GM19372 (cell line): Measurements from ENCODE around the gene SF3B4.

Source experiments
- ATAC-seq: cut with Tn5 transposase; IDR thresholded peaks from one replicate; pipeline ENCODE4 v1.9.1; 2021; ENCODE audit warnings: mild to moderate bottlenecking, low read depth, moderate library complexity; ENCODE audit not compliant: unreplicated experiment

The SF3B4 gene

DNA sequence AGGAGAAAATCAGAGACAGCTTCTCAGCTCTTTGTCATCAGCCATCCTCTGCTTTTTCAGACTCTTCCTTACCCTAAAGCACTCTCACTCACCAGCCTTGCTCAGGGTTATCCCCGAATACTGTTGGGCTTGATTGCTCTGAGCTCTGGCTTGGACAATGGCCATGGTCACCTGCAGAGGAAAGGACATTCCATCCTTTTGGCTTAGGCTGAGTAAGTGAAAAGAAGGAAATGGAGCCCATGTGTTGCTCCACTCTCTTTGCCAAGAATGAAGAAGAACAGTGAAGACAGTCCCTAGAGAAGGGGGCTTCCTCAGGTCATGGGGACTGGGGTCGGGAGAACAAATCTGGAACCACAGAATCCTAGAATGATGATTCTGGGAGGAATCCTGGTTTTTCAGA lies 6.8 kb upstream of the SF3B4 start:
- no peak for ATAC-seq

GRCh38 chr1:149933208-149933607 lies 5.6 kb upstream of the SF3B4 start:
- no peak for ATAC-seq

GRCh38 chr1:149932474-149932873 lies 4.9 kb upstream of the SF3B4 start:
- no peak for ATAC-seq

DNA sequence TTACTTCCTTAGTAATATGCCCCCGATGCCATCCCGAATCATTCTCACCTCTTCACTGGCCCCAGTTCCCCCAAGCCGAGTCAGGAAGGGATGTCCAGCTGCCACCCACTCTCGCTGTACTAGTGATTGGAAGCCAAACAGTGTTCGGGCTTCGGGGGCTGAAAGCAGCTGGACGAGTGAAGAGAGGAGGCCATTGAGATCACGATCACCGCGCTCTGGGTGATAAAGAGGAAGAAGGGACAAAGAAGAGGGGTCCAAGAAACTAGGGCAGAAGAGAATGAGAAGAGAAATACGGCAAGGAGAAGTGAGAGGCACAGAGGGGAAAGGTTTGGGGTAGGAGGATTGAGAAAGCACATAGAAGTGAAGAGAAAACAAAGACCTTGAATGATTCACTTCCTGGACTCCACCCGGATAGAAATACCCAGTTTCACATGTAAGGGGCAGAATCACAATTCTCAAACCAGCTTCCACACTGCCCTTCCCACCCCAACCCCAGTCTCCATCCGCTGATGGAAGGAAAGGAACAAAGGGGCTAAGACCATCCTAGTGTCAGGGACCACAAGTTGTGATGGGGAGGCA lies 3.7 kb upstream of the SF3B4 start:
- no peak for ATAC-seq

GRCh38 chr1:149929856-149930255 lies 2.3 kb upstream of the SF3B4 start:
- no peak for ATAC-seq

DNA sequence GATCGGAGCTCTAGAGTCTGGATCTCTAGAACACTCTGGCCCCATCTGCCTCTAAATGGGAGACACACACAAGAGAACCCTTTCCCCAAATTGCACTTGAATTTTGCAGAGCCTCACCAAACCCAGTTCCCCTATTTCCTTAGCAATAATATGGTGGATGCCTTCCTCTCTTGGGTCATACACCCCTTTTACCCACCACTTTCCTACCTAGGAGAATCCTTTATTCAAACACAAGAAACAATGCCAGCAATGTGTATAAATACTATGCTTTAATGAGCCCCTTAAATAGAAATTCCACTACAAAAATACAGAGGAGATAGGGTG lies 760 bp upstream of the SF3B4 start:
- no peak for ATAC-seq

GRCh38 chr1:149927056-149927562 lies 494 bp downstream of the SF3B4 start:
- no peak for ATAC-seq

DNA sequence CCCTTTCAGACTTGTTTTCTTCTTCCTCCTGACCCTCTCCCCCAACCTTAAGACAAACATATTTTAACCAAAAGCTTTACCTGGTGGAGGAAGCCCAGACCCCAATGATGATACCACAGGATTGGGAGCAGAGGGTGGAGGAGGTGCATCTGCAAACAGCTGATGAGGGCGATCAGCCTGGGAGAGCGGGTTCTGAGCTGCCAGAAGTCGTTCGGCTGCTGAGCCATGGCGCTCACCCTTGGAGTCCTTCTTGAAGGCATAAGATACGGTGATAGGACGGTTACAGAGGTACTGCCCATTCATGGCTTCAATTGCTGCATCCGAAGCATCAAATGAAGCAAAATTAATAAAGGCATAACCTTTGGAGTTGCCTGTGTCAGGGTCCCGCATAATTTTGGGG lies 1.3 kb downstream of the SF3B4 start:
- ATAC-seq: no peak

- ATAC-seq: no peak
Measured at GRCh38 chr1:149925751-149926150, 1.9 kb downstream of the SF3B4 start.

DNA sequence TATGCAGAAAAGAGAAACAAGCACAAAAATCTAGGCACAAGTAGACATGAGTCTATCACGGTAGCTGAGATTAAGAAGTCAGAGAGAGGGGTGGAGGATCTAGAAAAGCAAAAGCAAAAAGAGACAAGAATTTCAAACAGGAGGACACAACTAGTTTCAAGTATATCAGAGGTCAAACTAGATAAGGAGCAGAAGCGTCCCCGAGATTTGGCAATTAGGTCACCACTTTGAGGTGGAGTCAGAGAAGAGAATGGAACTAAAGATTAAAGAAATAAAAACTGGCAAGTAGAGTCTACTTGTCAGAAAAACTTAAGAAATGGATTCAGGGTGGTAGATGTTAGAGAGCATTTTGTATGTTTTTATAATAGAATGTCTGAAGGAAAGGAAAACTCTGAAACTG lies 2.3 kb downstream of the SF3B4 start:
- ATAC-seq: no peak

- no peak for ATAC-seq
Measured at GRCh38 chr1:149923626-149924025, 4.0 kb downstream of the SF3B4 start.

DNA sequence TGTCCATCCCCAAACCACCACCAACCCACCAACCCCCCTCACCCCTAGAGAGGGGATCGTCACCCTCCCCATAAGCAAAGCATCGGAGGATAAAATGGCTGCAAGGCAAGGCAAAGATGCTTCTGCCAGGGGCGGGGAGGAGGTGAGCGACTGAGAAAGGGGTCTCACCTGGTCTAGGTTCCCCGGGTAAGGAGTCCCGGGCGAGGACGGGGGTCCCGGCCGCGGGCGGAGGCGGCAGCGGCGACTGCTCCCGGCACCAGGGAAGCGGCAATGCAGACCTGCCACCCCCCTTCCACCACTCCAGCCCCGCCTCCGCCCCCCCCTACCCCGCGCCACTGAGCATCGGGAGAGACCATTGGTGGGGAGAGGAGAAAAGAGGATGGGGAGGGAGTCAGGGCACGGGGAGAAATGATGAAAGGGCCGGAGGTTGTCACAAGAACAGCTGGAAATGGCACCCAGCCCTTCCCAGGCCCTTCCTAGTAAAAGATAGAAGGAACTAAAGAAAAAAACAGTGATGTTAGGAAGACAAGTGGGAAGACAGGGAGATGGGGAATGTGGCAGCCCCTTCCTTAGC lies 9.9 kb downstream of the SF3B4 start, which contains the start of gene SV2A:
SV2A (minus strand) TSS at position 274 of the 574 bp plus-strand sequence. CDS start 4,004 bp downstream, outside the sequence.
- ATAC-seq: no peak

GRCh38 chr1:149916898-149917252 lies 10.7 kb downstream of the SF3B4 start:
- no peak for ATAC-seq

DNA sequence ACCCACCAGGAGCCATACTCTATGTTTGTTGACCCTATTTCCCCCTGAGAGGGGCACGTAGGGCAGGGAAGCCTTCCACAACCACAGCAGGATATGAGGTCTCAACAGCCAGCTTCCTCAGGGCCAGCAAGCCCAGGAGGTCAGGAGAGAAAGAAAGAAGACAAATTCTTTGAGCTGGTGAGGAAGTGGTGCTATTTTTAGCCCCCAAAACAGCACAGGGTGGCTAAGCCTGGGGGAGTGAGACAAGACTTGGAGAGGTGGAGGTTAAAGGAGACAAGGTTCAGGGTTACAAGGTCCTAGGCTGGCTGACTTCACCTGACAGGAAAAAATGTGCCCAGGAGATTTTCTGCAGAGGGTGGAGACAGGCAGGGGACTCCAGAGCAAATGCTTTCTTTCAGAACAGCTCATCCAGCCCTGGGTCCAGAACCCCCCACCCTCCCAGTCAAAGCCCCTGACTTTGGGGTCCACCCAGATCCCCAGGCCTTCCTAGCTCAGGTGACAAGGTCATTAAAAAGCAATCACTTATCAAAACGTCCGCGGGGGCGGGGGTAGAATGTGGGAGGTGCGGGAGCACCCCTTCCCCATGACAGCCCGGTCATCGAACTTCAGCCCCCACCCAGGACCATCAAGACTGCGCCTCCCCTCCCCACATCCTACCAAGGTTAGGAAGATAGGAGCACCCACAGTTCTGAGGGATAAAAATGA lies 11.3 kb downstream of the SF3B4 start:
- no peak for ATAC-seq

DNA sequence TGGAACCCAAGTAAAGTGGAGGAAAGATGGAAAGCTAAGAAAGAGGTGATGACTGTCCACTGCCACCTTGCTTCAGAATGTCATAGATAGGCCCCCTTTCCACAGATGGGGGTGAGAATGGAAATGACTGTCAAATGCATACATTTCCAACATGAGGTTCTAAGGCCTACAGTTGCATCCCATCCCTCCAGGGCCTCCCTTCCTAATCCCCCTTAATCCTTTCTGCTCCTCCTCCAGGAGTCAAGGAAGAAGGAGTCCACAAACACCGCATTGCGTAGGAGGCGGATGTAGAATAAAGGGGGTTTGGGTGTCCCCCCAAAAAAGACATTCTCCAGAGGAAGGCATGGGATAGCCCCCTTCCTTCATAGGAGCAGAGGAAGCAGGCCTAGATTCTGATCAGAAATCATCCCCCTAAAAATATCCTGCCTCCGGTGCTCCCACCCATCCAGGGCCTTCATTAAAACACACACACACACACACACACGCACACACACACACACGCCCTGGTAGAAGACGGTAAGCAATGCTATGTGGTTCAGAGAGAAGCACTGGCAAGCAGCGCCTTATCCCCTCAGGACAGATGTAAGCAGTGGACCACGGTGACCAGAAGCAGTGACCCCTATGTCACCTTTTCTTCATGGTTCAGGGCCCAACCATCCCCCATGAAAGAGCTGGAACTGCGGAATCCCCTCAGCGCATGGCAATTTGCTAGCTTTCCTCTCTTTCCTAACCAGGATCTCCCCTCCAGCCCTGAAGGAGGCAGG lies 12.0 kb downstream of the SF3B4 start:
- no peak for ATAC-seq

DNA sequence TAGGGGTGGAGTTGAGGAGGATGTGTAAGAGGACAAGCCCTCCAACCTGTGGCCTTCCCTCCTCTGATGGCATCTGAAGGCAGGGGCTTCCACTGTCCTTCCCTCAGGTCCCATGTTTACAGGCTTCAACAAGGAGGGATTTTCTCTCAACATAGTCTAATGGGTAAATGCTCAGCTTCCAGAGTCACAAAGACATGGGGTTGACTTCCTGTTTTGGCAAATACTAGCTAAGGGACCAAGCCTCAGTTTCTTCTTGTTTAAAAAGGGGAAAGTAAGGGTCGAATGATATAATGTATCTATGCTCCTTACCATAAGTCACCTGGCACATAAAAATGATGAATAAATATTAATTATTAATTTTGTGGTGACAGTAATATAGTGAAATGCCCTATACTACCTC lies 13.1 kb downstream of the SF3B4 start:
- ATAC-seq: no peak

DNA sequence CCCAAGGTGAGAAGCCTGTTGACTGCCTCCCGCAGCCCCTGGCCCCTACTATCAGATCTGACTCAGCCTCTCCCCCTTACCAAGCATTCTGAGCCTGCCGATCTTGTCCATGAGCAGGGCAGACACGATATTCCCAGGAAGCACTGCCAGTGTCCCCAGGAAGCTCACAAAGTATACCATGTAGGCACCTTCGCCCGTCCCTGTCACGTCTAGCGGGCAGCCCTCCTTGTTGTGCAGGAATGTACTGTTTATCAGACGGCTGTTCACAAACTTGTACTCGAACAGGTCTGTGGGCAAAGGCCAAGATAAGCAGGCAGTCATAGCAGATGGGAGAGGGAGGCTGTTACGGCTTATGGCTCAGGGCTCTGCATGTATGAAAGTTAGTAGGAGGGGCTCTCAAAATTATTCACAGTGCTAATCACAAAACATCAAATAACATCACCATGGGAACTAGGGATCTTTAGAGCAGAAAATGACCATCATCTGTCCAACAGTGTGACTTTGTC lies 21.0 kb downstream of the SF3B4 start:
- no peak for ATAC-seq

DNA sequence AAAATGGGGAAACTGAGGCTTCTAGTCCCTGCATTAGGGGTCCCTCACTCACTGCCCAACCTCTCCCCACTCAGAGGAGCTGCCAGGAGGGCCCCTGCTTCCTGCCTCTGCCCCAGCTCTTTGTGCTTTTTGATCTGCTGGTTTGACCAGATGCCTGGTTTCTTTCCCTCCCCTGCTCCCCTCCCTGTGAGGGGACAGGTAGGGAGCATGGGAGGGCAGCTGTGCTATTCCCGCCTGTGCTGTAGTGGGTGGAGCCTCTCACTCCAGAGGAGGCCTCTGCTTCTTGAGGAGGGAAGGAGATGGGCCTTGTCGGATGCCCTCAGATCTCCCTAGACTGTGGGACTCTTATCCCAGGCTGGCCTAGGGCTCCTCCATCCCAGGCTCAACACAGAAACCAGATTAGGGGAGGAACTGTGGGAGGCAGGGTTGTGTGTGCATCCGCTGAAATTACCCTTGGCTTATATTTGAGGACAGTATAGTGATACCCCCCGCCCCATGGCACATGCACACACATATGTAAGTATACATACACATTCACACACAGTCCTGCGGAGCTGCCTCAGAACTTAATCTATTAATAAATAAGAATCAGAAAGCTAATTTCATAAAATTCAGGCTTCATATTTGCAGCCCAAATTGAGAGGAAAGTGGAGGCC lies 23.6 kb downstream of the SF3B4 start:
- no peak for ATAC-seq

- peak; percentile 97 for ATAC-seq
Measured at GRCh38 chr1:149899460-149900284, 27.9 kb downstream of the SF3B4 start, which contains the start of gene BOLA1. Gene BOLA1, plus strand, starts transcription at chr1:149899568. Its CDS starts 492 bp downstream, at chr1:149900060.

- no peak for ATAC-seq
Measured at GRCh38 chr1:149896575-149896974, 31.0 kb downstream of the SF3B4 start.
